A549 (cell line): ENCODE data around the gene KDM5C.

Experiments
- BCL3 ChIP-seq: fragments of >200 bp; sonication (Bioruptor Twin); formaldehyde crosslinking; IDR thresholded peaks from 3 replicates; pipeline ENCODE4 v1.6.1; 2016
- CHD4 ChIP-seq: fragments of 200-600 bp; sonication (generic); IDR thresholded peaks from 2 replicates; pipeline ENCODE4 v1.6.1; 2016; ENCODE audit warnings: antibody characterized with exemption, mild to moderate bottlenecking, borderline replicate concordance
- EP300 ChIP-seq, 2 experiments: fragments of >200 bp; sonication (Bioruptor Twin); formaldehyde crosslinking; IDR thresholded peaks; 2 replicates in 1 of 2; 3 replicates in 1 of 2; pipeline ENCODE4 v1.6.1; 2016 to 2017
- FOSL2 ChIP-seq, 2 experiments: fragments of 450-650 bp in 1 of 2; fragments of >200 bp in 1 of 2; sonication (Bioruptor Twin) in 1 of 2; formaldehyde crosslinking; IDR thresholded peaks; 2 replicates each; pipeline versions ENCODE4 v1.5.0 to v1.6.1; 2016 to 2020; ENCODE audit warnings: mild to moderate bottlenecking in 1 of 2, moderate library complexity in 1 of 2
- MAFK ChIP-seq: fragments of 450-650 bp; IDR thresholded peaks from 2 replicates; pipeline ENCODE4 v1.6.1; 2014; ENCODE audit not compliant: partially characterized antibody
- MAX ChIP-seq: IDR thresholded peaks from 2 replicates; pipeline ENCODE4 v1.6.1; 2012
- POLR2A ChIP-seq: IDR thresholded peaks from 2 replicates; pipeline ENCODE4 v1.6.1; 2012; ENCODE audit warnings: mild to moderate bottlenecking, low read length
- POLR2AphosphoS2 ChIP-seq: conservative IDR thresholded peaks from 2 replicates; pipeline ENCODE4 v1.6.1; 2012; ENCODE audit warnings: low read length, improper control_type of control experiment, inconsistent platforms
- REST ChIP-seq: fragments of 200-600 bp; sonication (generic); IDR thresholded peaks from 2 replicates; pipeline ENCODE4 v1.6.1; 2016; ENCODE audit warnings: antibody characterized with exemption, mild to moderate bottlenecking, moderate library complexity
- RNF2 ChIP-seq: fragments of 200-600 bp; sonication (generic); IDR thresholded peaks from 2 replicates; pipeline ENCODE4 v1.6.1; 2016; ENCODE audit warnings: low read depth, mild to moderate bottlenecking, antibody characterized with exemption, moderate library complexity, borderline replicate concordance
- TF ChIP-seq, protein P1 (sequence below): fragments of >200 bp; sonication (Bioruptor Twin); formaldehyde crosslinking; IDR thresholded peaks from 3 replicates; pipeline ENCODE4 v1.5.1; 2016
- TF ChIP-seq, protein P2 (sequence below): fragments of 250-450 bp; sonication (Bioruptor Pico); IDR thresholded peaks from 2 replicates; pipeline ENCODE4 v1.5.0; 2021; ENCODE audit warnings: mild to moderate bottlenecking, moderate library complexity, borderline replicate concordance
- TF ChIP-seq, protein P3 (sequence below): fragments of 450-650 bp; IDR thresholded peaks from 2 replicates; pipeline ENCODE4 v1.6.1; 2014; ENCODE audit warnings: antibody characterized with exemption

DNA sequence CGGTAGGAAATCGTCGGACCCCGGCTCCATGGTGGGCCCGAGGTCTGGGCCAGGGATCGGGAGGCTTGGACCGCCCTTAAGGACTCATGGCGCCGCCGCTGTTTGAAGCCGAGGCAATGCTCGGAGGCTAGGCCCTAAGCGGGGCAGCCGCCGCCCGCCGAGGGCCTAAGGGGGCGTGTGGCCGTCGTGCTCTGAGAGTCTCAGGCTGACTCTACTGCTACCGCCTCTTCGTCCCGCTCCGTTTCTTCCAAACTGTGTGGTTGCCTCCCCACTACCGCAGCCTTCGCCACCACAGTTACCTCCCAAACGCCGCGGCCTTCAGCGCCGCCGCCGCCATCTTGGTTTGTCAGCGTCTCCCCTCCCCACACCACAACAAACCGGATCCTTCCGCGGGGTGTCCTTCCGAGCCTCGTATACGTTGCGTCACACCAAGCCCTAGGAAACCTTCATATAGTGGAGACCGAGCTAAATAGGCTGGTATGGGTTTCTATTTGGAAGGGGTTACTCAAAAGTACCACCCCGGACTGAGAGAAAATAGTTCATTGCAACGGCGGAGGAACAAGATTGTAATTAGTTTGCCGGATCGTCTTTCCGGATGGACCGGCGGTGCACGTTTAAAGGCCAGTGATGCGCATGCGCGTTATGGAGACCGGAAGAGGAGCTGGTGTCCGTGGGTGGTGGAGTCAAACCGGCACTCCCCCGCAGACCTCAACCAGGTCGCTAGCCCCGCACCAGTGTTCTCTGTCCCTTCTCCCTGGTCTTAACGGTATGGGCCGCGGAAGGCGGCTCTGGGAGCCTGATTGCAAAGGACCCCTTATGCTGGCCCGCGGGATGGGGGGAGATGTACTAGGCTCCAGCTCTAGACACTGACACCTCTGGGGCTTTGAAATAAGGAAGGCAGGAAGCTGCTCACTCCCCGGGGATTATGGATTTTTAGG is at the start of gene KDM5C:
- TF ChIP-seq, protein P1, sequence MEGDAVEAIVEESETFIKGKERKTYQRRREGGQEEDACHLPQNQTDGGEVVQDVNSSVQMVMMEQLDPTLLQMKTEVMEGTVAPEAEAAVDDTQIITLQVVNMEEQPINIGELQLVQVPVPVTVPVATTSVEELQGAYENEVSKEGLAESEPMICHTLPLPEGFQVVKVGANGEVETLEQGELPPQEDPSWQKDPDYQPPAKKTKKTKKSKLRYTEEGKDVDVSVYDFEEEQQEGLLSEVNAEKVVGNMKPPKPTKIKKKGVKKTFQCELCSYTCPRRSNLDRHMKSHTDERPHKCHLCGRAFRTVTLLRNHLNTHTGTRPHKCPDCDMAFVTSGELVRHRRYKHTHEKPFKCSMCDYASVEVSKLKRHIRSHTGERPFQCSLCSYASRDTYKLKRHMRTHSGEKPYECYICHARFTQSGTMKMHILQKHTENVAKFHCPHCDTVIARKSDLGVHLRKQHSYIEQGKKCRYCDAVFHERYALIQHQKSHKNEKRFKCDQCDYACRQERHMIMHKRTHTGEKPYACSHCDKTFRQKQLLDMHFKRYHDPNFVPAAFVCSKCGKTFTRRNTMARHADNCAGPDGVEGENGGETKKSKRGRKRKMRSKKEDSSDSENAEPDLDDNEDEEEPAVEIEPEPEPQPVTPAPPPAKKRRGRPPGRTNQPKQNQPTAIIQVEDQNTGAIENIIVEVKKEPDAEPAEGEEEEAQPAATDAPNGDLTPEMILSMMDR = no peak
- TF ChIP-seq BCL3 (peak; percentile 59; the same call in 1 of the 3 replicates), REST (no peak), MAX (no peak; the same call in 1 of the 2 replicates), EP300 (IDR thresholded peaks at IDR 0.05) (no peak), MAFK (no peak), POLR2A (peak; percentile 87), RNF2 (no peak), CHD4 (no peak), FOSL2 (IDR thresholded peaks at IDR 0.05) (no peak), FOSL2 (CRISPR knock-in tag; IDR thresholded peaks at IDR 0.05) (0 out of 2 replicates have a peak, but pooled peaks have one; percentile 34), POLR2AphosphoS2 (no peak)
- TF ChIP-seq, protein P2, sequence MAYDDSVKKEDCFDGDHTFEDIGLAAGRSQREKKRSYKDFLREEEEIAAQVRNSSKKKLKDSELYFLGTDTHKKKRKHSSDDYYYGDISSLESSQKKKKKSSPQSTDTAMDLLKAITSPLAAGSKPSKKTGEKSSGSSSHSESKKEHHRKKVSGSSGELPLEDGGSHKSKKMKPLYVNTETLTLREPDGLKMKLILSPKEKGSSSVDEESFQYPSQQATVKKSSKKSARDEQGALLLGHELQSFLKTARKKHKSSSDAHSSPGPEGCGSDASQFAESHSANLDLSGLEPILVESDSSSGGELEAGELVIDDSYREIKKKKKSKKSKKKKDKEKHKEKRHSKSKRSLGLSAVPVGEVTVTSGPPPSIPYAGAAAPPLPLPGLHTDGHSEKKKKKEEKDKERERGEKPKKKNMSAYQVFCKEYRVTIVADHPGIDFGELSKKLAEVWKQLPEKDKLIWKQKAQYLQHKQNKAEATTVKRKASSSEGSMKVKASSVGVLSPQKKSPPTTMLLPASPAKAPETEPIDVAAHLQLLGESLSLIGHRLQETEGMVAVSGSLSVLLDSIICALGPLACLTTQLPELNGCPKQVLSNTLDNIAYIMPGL = peak; percentile 59; the same call in 1 of the 2 replicates
- TF ChIP-seq, protein P3, sequence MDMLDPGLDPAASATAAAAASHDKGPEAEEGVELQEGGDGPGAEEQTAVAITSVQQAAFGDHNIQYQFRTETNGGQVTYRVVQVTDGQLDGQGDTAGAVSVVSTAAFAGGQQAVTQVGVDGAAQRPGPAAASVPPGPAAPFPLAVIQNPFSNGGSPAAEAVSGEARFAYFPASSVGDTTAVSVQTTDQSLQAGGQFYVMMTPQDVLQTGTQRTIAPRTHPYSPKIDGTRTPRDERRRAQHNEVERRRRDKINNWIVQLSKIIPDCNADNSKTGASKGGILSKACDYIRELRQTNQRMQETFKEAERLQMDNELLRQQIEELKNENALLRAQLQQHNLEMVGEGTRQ = no peak
